Measurements from ENCODE around the gene SLC11A1.

SLC11A1 gene

DNA sequence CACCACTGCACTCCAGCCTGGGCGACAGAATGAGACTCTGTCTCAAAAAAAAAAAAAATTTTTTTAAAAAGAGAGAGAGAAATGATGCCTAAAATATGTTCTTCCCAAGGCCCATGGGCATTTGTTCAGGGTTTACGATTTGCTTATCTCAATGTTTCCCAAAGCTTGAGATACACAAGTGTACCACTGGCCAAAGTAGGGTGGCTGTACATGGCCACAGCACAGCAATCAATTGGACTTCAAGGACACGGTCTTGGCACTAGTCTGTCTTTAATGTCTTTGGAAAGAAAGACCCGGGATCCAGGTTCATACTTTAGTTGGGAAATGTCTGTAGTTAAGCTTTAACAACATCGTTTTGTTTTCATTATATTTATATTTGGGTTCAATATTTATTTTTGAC lies 34.9 kb upstream of the SLC11A1 start:
- no peak overlapping the region for H3K4me3 ChIP-seq (ENCODE audit: low read depth, low read length)
- no peak for DNase-seq (ENCODE audit: low read depth, low spot score)
- POLR2A ChIA-PET, result no interaction called here
- CTCF ChIA-PET, result interaction anchor here (0.8 to 2.6 kb wide), 2 partner anchors 9 to 44 kb away, joined by 3 to 26 read pairs; partner anchors contain the start of gene CATIP
- TF ChIP-seq, protein P1, sequence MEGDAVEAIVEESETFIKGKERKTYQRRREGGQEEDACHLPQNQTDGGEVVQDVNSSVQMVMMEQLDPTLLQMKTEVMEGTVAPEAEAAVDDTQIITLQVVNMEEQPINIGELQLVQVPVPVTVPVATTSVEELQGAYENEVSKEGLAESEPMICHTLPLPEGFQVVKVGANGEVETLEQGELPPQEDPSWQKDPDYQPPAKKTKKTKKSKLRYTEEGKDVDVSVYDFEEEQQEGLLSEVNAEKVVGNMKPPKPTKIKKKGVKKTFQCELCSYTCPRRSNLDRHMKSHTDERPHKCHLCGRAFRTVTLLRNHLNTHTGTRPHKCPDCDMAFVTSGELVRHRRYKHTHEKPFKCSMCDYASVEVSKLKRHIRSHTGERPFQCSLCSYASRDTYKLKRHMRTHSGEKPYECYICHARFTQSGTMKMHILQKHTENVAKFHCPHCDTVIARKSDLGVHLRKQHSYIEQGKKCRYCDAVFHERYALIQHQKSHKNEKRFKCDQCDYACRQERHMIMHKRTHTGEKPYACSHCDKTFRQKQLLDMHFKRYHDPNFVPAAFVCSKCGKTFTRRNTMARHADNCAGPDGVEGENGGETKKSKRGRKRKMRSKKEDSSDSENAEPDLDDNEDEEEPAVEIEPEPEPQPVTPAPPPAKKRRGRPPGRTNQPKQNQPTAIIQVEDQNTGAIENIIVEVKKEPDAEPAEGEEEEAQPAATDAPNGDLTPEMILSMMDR (IDR thresholded peaks at IDR 0.05; ENCODE audit: insufficient read depth, low read length, missing control alignments), result no peak

DNA sequence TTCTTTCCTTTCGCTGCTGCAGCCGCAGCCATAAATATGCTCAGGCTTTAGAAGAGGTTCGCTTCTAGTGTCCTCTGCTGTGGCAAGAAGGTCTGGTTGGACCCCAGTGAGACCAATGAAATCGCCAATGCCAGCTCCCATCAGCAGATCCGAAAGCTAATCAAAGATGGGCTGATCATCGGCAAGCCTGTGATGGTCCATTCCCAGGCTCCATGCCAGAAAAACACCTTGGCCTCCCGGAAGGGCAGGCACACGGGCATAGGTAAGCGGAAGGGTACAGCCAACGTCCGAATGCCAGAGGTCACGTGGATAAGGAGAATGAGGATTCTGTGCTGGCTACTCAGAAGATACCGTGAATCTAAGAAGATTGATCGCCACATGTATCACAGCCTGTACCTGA lies 28.0 kb upstream of the SLC11A1 start:
- no peak overlapping the region for H3K4me3 ChIP-seq (ENCODE audit: low read depth, low read length)
- no peak for DNase-seq (ENCODE audit: low read depth, low spot score)
- ChIA-PET POLR2A (no interaction called here), CTCF (interaction anchor here (0.8 to 6.7 kb wide), 7 partner anchors 7 to 62 kb away, joined by 3 to 116 read pairs (median 26); partner anchors contain the start of gene TMBIM1)
- TF ChIP-seq, protein P1 (IDR thresholded peaks at IDR 0.05; ENCODE audit: insufficient read depth, low read length, missing control alignments), result no peak

DNA sequence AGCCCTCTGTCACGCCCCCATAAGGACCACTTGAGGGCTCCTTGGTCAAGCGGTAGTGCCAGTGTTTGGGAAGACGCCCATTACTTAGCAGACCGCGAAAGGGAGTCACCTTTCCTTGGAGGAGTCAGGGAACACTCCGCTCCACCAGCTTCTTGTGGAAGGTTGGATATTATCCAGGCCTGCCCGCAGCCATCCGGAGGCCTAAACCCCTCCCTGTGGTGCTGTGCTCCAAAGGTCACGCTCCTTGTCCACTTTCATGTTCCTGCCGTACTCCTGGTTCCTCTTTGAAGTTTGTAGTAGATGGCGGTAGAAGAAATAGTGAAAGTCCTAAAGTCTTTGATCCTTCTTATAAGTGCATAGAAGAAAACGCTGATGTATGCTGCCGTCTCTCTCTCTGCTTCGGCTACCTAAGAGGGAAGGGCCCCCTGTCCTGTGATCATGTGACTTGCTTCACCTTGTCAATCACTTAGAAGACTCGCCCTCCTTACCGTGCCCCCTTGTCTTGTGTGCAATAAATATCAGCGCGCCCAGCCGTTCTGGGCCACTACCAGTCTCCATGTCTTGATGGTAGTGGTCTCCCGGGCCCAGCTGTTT lies 27.1 kb upstream of the SLC11A1 start:
- POLR2A ChIA-PET, result no interaction called here
- CTCF ChIA-PET, result interaction anchor here (0.8 to 6.7 kb wide), 11 partner anchors 8 to 82 kb away, joined by 3 to 117 read pairs (median 26); partner anchors contain the start of genes AAMP, PNKD and TMBIM1
- no peak for DNase-seq (ENCODE audit: low read depth, low spot score)

DNA sequence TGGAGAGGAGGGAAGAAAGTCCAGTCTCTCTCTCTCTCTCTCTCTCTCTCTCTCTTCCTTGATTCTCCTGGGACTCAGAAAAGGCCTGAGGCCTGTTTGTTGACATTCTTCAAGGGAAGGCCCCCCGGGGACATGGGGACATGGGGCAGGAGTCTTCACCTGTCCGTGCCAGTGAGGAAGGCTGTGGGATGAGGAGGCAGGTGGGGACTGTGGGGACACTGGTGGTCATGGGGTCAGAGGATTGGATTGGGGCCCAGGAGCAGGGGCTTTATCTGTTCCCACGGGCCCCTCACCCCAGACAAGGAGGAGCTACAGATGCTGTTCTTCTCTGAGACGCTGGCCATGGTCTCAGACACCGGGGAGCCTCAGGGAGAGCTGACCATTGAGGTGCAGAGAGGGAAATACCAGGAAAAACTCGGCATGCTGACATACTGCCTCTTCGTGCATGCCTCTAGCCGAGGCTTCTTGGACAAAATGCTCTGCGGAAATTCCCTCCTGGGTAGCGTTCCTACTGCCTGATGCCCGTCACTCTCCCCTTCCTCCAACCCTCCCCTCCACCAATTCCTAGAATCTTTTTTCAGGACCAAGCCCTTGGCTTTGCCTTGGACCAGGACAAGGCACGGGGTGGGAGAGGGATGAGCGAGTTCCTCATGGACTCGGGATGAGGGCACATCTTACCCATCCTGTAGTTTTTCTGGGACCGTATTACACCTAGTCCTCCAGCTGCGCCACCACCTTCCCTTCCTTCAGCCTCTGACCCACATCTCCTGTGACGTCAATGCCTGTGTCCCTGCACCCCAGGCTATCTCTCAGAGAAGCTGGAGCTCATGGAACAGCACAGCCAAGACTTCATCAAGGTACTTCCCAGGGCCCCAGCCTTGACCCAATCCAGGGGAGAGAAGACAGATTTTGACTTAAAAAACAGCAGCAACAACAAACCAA lies 24.6 kb upstream of the SLC11A1 start:
- POLR2A ChIA-PET, result no interaction called here
- CTCF ChIA-PET, result interaction anchor here (0.8 to 6.7 kb wide), 24 partner anchors 8 to 289 kb away, joined by 3 to 117 read pairs (median 10); partner anchors contain the start of genes AAMP, PNKD and TMBIM1
- no peak for DNase-seq (ENCODE audit: low read depth, low spot score)
- TF ChIP-seq, protein P1 (IDR thresholded peaks at IDR 0.05; ENCODE audit: insufficient read depth, low read length, missing control alignments), result no peak
- H3K4me3 ChIP-seq (ENCODE audit: low read depth, low read length), result no peak overlapping the region

More for the DNA sequence above, 27.1 kb upstream of the SLC11A1 start:
- H3K4me3 ChIP-seq (ENCODE audit: low read depth, low read length), result no peak overlapping the region
- TF ChIP-seq, protein P1 (IDR thresholded peaks at IDR 0.05; ENCODE audit: insufficient read depth, low read length, missing control alignments), result no peak

DNA sequence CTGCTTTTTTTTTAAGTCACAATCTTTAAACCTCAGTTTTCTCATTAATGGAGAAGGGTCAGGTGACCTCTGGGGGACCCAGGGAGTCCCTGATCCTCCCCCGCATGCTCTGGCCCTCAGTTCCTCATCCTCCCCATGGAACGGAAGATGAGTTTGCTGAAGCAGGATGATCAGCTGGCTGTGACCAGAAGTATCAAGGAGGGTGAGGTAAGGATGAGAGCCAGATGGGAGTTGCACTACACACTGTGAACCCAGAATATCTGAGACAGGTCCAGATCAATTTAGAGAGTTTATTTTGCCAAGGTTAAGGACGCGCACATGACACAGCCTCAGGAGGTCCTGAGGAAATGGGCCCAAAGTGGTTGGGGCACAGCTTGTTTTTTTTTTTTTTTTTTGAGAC lies 21.6 kb upstream of the SLC11A1 start:
- ChIA-PET CTCF (interaction anchor here (0.6 to 5.3 kb wide), 3 partner anchors 36 to 66 kb away, joined by 3 to 117 read pairs (median 4); partner anchors contain the start of gene TMBIM1), POLR2A (no interaction called here)
- no peak overlapping the region for H3K4me3 ChIP-seq (ENCODE audit: low read depth, low read length)
- no peak for DNase-seq (ENCODE audit: low read depth, low spot score)
- TF ChIP-seq, protein P1 (IDR thresholded peaks at IDR 0.05; ENCODE audit: insufficient read depth, low read length, missing control alignments), result no peak

DNA sequence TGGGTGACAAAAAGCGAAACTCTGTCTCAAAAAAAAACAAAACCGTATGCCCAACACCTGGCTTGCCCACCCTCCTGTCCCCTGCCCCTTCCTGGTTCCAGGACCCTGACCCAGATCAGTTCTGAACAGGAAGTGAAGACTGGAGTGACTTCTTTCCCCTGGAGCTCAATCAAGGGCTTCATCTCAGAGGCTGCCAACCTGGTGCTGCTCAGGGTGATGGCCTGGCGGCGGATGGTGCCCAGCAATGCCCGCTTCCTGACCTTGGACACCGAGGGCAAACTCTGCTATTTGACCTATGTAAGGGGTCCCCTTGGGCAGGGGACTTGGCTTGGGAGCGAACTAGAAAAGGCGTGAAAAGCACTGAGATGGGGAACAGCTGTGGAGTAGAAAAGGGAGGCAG lies 19.5 kb upstream of the SLC11A1 start:
- no peak overlapping the region for H3K4me3 ChIP-seq (ENCODE audit: low read depth, low read length)
- CTCF ChIA-PET, result interaction anchor here (1.1 to 2.0 kb wide), 5 partner anchors 13 to 69 kb away, joined by 3 to 9 read pairs (median 5); no protein-coding TSS in a partner anchor
- POLR2A ChIA-PET, result no interaction called here
- TF ChIP-seq, protein P1 (IDR thresholded peaks at IDR 0.05; ENCODE audit: insufficient read depth, low read length, missing control alignments), result no peak
- DNase-seq (ENCODE audit: low read depth, low spot score), result no peak

All from AG04449 (cell line).